PC-9 (cell line): ENCODE measurements around the gene GGN.

Source experiments
- EZH2 ChIP-seq: fragments of 200-600 bp; sonication (generic); IDR thresholded peaks from 2 replicates; pipeline ENCODE4 v1.8.0; 2017; ENCODE audit warnings: antibody characterized with exemption, low read depth
- TF ChIP-seq, protein P1 (sequence below): fragments of 200-600 bp; sonication (generic); conservative IDR thresholded peaks from 2 replicates; pipeline ENCODE4 v1.6.1; 2017; ENCODE audit warnings: mixed run types, antibody characterized with exemption, mild to moderate bottlenecking, moderate library complexity

GRCh38 chr19:38417146-38417543 lies 29.3 kb upstream of the GGN start:
- TF ChIP-seq, protein P1, sequence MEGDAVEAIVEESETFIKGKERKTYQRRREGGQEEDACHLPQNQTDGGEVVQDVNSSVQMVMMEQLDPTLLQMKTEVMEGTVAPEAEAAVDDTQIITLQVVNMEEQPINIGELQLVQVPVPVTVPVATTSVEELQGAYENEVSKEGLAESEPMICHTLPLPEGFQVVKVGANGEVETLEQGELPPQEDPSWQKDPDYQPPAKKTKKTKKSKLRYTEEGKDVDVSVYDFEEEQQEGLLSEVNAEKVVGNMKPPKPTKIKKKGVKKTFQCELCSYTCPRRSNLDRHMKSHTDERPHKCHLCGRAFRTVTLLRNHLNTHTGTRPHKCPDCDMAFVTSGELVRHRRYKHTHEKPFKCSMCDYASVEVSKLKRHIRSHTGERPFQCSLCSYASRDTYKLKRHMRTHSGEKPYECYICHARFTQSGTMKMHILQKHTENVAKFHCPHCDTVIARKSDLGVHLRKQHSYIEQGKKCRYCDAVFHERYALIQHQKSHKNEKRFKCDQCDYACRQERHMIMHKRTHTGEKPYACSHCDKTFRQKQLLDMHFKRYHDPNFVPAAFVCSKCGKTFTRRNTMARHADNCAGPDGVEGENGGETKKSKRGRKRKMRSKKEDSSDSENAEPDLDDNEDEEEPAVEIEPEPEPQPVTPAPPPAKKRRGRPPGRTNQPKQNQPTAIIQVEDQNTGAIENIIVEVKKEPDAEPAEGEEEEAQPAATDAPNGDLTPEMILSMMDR, result no peak
- TF ChIP-seq EZH2, result no peak
